ENCODE measurements around the gene DIAPH1.

Gene DIAPH1

GRCh38 chr5:141494761-141495452, 123.9 kb downstream of the DIAPH1 start:
- in situ Hi-C loops (cut with HindIII; ENCODE audit: low pct_ligation_motif_present, low pct_unique_long_range_greater_than_20kb, low sequenced_read_pairs) = no loop called here
- DNase-seq = no peak

GRCh38 chr5:141493500-141494422, 125.0 kb downstream of the DIAPH1 start:
- DNase-seq = no peak
- in situ Hi-C loops (cut with HindIII; ENCODE audit: low pct_ligation_motif_present, low pct_unique_long_range_greater_than_20kb, low sequenced_read_pairs) = no loop called here

DNA sequence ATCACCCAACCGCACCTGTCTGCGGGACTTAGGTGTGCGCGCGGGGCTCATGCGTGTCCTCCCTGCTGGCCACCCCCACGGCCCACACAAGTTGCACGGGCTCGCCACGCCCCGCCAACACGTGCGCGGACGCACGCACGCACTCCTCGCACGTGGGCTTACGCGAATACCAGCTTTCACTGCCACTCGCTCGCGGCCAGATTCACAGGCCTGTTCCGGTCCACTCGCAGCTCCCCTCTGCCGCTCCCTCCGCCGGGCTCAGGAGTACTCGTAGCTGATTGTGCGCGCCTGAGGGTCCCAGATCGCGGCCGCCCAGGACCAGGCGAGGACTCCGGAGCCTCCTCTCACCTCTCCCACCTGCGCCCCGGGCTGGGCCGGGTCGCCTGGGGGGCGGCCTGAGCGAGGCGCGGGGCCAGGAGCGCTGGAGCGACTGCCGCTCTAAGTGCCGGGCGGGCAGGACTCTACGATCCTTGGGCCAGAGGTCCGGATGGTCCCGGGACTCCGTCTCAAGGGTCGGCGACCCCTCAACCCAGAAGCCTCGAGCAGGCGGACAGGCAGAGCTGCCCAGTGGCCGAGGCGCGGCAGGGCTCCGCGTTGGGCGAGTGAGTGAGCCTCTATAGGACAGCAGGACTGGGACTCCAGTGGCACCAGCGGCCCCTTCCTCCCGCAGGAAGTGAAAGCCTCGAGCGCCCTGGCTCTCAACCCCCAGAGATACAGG, 126.5 kb downstream of the DIAPH1 start:
- in situ Hi-C loops (cut with HindIII; ENCODE audit: low pct_ligation_motif_present, low pct_unique_long_range_greater_than_20kb, low sequenced_read_pairs) = no loop called here
- no peak for DNase-seq

GRCh38 chr5:141491323-141492167, 127.3 kb downstream of the DIAPH1 start:
- no peak for DNase-seq
- in situ Hi-C loops (cut with HindIII; ENCODE audit: low pct_ligation_motif_present, low pct_unique_long_range_greater_than_20kb, low sequenced_read_pairs) = no loop called here

DNA sequence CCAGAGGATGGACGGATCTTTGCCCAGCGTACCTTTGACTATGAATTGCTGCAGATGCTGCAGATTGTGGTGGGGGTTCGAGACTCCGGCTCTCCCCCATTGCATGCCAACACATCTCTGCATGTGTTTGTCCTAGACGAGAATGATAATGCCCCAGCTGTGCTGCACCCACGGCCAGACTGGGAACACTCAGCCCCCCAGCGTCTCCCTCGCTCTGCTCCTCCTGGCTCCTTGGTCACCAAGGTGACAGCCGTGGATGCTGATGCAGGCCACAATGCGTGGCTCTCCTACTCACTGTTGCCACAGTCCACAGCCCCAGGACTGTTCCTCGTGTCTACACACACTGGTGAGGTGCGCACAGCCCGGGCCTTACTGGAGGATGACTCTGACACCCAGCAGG, 128.0 kb downstream of the DIAPH1 start:
- no peak for DNase-seq

DNA sequence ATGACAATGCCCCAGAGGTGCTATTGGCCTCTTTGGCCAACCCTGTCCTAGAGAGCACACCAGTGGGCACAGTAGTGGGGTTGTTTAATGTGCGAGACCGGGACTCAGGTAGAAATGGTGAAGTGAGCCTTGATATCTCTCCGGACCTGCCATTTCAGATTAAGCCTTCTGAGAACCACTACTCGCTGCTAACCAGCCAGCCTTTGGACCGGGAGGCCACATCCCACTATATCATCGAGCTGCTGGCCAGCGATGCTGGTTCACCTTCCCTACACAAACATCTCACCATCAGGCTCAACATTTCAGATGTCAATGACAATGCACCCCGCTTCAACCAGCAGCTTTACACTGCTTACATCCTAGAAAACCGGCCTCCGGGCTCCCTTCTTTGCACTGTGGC, 128.5 kb downstream of the DIAPH1 start:
- DNase-seq = no peak
- in situ Hi-C loops (cut with HindIII; ENCODE audit: low pct_ligation_motif_present, low pct_unique_long_range_greater_than_20kb, low sequenced_read_pairs) = no loop called here

More for the DNA sequence above, 128.0 kb downstream of the DIAPH1 start:
- in situ Hi-C loops (cut with HindIII; ENCODE audit: low pct_ligation_motif_present, low pct_unique_long_range_greater_than_20kb, low sequenced_read_pairs) = no loop called here

- in situ Hi-C loops (cut with HindIII; ENCODE audit: low pct_ligation_motif_present, low pct_unique_long_range_greater_than_20kb, low sequenced_read_pairs) = no loop called here
- DNase-seq = no peak
Observed at GRCh38 chr5:141489841-141490240, 129.0 kb downstream of the DIAPH1 start.

DNA sequence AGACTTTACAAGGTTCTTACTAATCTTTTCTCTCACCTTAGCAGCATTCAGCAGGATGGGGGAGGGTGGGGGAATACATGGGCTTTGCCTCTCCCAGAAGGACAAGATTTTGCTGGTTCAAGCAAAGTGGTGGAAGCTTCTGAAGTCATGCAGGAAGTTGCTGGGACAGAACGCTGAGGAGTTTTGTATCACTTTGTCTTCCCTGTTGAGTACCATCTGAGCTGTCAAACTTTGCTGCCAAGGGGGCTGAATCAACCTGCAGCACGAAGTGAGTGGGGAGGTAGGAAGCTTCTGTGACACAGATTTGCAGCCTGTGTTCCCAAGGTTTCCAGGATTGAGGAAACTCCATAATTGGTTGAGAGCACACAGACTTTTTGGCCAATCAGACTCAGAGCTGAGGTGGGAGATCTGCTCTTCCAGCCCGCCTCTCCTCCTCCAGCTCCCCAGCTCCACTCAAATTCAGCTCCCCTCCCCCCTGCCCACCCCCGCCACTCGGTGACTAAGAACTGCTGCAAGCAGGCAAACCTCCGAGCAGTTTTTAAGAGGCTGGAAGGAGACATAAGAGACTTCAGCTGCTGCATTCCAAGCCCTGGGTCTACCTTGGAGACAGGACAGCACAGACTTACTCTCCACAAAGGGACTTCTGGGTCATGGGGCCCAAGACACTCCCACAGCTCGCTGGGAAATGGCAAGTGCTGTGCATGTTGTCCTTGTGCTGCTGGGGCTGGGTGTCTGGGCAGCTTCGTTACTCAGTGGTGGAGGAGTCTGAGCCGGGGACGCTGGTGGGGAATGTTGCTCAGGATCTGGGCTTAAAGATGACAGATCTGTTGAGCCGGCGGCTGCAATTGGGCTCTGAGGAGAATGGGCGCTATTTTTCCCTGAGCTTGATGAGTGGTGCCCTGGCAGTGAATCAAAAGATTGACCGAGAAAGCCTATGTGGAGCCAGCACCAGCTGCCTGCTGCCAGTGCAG, 129.9 kb downstream of the DIAPH1 start, which contains the start of gene PCDHGC5:
Gene PCDHGC5, plus strand, starts transcription at position 491 of the 971 bp plus-strand sequence. Its CDS starts 160 bp downstream, at position 651.
- peak; percentile 17 for DNase-seq
- in situ Hi-C loops (cut with HindIII; ENCODE audit: low pct_ligation_motif_present, low pct_unique_long_range_greater_than_20kb, low sequenced_read_pairs) = no loop called here

DNA sequence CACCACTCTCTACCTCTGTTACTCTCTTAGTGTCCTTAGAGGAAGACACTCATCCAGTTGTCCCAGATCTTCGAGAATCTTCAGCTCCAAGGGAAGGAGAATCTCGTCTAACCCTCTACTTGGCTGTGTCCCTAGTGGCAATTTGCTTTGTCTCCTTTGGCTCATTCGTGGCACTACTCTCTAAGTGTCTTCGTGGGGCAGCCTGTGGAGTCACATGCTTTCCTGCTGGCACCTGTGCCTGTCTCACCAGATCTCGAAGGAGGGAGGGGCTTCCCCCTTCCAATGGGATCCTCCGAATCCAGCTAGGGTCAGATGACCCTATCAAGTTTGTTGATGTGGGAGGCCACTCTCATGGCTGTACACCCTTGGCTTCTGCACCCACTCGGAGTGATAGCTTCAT, 131.7 kb downstream of the DIAPH1 start:
- in situ Hi-C loops (cut with HindIII; ENCODE audit: low pct_ligation_motif_present, low pct_unique_long_range_greater_than_20kb, low sequenced_read_pairs) = no loop called here
- DNase-seq = no peak

- no peak for DNase-seq
- in situ Hi-C loops (cut with HindIII; ENCODE audit: low pct_ligation_motif_present, low pct_unique_long_range_greater_than_20kb, low sequenced_read_pairs) = no loop called here
Observed at GRCh38 chr5:141486091-141486490, 132.7 kb downstream of the DIAPH1 start.

DNA sequence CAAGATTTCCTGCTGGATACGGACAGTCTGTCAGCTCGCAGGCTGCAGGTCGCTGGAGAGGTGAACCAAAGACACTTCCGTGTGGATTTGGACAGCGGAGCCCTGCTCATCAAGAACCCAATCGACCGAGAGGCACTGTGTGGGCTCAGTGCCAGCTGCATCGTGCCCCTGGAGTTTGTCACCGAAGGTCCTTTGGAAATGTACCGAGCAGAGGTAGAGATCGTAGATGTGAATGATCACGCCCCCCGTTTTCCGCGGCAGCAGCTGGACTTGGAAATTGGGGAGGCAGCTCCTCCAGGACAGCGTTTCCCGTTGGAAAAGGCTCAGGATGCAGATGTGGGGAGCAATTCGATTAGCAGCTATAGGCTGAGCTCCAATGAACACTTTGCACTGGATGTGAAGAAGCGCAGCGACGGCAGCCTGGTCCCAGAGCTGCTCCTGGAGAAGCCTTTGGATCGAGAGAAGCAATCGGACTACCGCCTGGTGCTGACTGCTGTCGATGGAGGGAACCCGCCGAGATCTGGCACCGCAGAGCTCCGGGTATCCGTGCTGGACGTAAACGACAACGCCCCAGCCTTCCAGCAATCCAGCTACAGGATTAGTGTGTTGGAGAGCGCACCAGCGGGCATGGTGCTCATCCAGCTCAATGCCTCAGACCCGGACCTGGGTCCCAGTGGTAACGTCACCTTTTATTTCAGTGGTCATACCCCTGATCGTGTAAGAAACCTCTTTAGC, 133.3 kb downstream of the DIAPH1 start:
- in situ Hi-C loops (cut with HindIII; ENCODE audit: low pct_ligation_motif_present, low pct_unique_long_range_greater_than_20kb, low sequenced_read_pairs) = no loop called here
- no peak for DNase-seq

DNA sequence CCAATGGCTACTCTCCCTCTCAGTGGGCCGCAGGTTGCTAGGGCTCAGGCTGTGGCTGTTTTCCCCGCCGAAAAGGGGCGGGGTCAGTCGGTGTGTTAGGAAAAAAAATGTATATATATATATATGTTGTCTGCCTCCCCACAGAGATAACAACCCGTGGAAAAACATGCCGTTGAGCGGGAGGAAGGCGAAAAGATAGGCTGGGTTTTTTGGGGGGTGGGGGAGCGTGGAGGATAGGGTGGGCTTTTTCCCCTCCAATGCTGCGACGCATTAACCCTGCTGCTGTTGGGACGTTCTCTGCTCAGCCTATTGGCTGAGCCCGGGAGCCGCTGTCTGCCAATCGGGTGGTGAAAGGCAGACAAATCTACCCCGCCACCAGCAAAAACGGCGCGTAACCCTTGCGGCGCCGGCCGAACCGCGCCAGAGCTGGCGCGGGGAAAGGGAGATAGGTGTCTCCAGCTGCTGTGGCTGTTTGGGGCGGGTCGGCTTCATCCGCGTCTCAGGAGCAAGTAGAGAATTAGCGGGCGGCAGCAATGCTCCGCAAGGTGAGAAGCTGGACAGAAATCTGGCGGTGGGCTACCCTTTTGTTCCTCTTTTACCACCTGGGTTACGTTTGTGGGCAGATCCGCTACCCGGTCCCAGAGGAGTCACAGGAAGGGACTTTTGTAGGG, 134.0 kb downstream of the DIAPH1 start, which contains the start of gene PCDHGC4:
Gene PCDHGC4, plus strand, starts transcription at position 390 of the 671 bp plus-strand sequence. Its CDS starts 144 bp downstream, at position 534.
- no peak for DNase-seq
- in situ Hi-C loops (cut with HindIII; ENCODE audit: low pct_ligation_motif_present, low pct_unique_long_range_greater_than_20kb, low sequenced_read_pairs) = no loop called here

DNA sequence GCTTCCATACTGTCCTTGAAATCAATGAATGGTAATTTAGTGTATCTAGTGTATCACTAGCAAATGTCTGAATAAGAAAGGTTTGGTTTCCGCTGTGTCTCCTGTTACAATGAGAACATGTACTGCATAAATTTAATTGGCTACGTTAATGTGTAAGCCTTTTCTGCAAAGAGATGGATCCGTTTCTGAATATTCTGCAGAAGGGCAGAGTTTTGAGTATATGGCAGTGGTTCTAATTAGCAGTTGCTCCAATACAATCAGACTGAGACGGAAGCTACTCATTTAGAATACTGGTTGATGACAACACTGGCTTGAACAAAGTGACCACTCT, 134.5 kb downstream of the DIAPH1 start:
- DNase-seq = no peak
- in situ Hi-C loops (cut with HindIII; ENCODE audit: low pct_ligation_motif_present, low pct_unique_long_range_greater_than_20kb, low sequenced_read_pairs) = no loop called here

- in situ Hi-C loops (cut with HindIII; ENCODE audit: low pct_ligation_motif_present, low pct_unique_long_range_greater_than_20kb, low sequenced_read_pairs) = no loop called here
- DNase-seq = no peak
Observed at GRCh38 chr5:141483902-141484301, 134.9 kb downstream of the DIAPH1 start.

GRCh38 chr5:141479776-141480175, 139.0 kb downstream of the DIAPH1 start:
- no peak for DNase-seq
- in situ Hi-C loops (cut with HindIII; ENCODE audit: low pct_ligation_motif_present, low pct_unique_long_range_greater_than_20kb, low sequenced_read_pairs) = no loop called here

DNA sequence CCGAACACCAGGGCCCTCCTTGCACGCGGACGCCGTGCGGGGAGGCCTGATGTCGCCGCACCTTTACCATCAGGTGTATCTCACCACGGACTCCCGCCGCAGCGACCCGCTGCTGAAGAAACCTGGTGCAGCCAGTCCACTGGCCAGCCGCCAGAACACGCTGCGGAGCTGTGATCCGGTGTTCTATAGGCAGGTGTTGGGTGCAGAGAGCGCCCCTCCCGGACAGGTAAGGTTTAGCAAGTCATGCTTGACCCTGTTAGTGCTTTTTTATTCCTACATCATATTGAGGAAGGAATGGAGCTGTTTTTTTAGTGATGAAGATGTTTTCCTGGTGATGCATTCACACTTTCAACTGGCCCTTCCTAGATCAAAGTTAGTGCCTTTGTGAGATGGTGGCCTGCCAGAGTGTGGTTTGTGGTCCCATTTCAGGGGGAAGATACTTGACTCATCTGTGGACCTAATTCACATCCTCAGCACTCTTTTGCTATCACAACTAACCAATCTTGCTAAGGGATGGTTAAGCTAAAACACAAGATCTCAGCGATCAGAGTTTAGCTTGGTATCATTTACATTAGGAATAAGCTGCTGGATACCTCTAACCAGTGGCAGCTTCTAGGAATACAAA, 140.4 kb downstream of the DIAPH1 start:
- DNase-seq = no peak
- in situ Hi-C loops (cut with HindIII; ENCODE audit: low pct_ligation_motif_present, low pct_unique_long_range_greater_than_20kb, low sequenced_read_pairs) = no loop called here
